RWPE1 (cell line): Measurements from ENCODE around the gene SNRPA1.

Experiments
- CTCF ChIA-PET: fragments of 350-600 bp; sonication (Branson Sonifier 250); formaldehyde crosslinking; extraction: SDS; loops from one replicate; lab custom pipeline; 2021; lab: Yijun Ruan, JAX
- POLR2A ChIA-PET: fragments of 400-600 bp; formaldehyde crosslinking; extraction: SDS; loops from one replicate; lab custom pipeline; 2020; ENCODE audit warnings: antibody characterized with exemption; ENCODE audit not compliant: low non-redundant PET; lab: Yijun Ruan, JAX
- DNase-seq: peaks from one replicate; pipeline ENCODE4 v3.0.0; 2012; ENCODE audit warnings: low spot score
- H3K27ac ChIP-seq: fragments of 450-650 bp; 2 replicates; pipeline ENCODE4 v1.5.1; 2017
- CTCF ChIP-seq: fragments of 450-650 bp; conservative IDR thresholded peaks from 2 replicates; pipeline ENCODE4 v1.5.1; 2017; ENCODE audit warnings: low read depth, mild to moderate bottlenecking

Gene SNRPA1

GRCh38 chr15:101266034-101266433 lies 29.0 kb downstream of the SNRPA1 start:
- ChIA-PET CTCF (interaction anchor here (1.1 to 1.4 kb wide), 2 partner anchors 10 to 258 kb away, joined by 4 to 5 read pairs; no protein-coding TSS in a partner anchor), POLR2A (no interaction called here)
- TF ChIP-seq CTCF, result no peak
- DNase-seq, result no peak
- no peak overlapping the region for H3K27ac ChIP-seq

- no peak for TF ChIP-seq CTCF
- CTCF ChIA-PET, result no interaction called here
- POLR2A ChIA-PET, result no interaction called here
- no peak overlapping the region for H3K27ac ChIP-seq
- DNase-seq, result no peak
Measured at GRCh38 chr15:101264911-101265641, 30.0 kb downstream of the SNRPA1 start.

- H3K27ac ChIP-seq, result no peak overlapping the region
- CTCF ChIA-PET, result no interaction called here
- POLR2A ChIA-PET, result no interaction called here
Measured at GRCh38 chr15:101264011-101264410, 31.0 kb downstream of the SNRPA1 start.

GRCh38 chr15:101262551-101262950 lies 32.5 kb downstream of the SNRPA1 start:
- TF ChIP-seq CTCF, result no peak
- H3K27ac ChIP-seq, result no peak overlapping the region
- no peak for DNase-seq
- ChIA-PET CTCF (interaction anchor here (3.7 kb wide), 1 partner anchor 254 kb away, joined by 14 read pairs; no protein-coding TSS in a partner anchor), POLR2A (interaction anchor here (0.6 kb wide), 1 partner anchor 25 kb away, joined by 3 read pairs; no protein-coding TSS in a partner anchor)

More at GRCh38 chr15:101264011-101264410, 31.0 kb downstream of the SNRPA1 start:
- TF ChIP-seq CTCF, result no peak
- no peak for DNase-seq

- peak; percentile 89 for TF ChIP-seq CTCF
- no peak overlapping the region for H3K27ac ChIP-seq
- DNase-seq, result peak; percentile 61
- ChIA-PET POLR2A (no interaction called here), CTCF (interaction anchor here (0.5 to 1.7 kb wide), 14 partner anchors 12 to 270 kb away, joined by 3 to 14 read pairs (median 4); no protein-coding TSS in a partner anchor)
Measured at GRCh38 chr15:101258238-101259144, 36.6 kb downstream of the SNRPA1 start.

- ChIA-PET CTCF (interaction anchor here (0.6 to 1.5 kb wide), 3 partner anchors 167 to 241 kb away, joined by 3 to 4 read pairs (median 3); no protein-coding TSS in a partner anchor), POLR2A (no interaction called here)
- no peak for TF ChIP-seq CTCF
- no peak for DNase-seq
- H3K27ac ChIP-seq, result no peak overlapping the region
Measured at GRCh38 chr15:101256757-101257156, 38.3 kb downstream of the SNRPA1 start.
